H1 (cell line): Measurements from ENCODE around the gene DNAJC11. TPM values are rescaled to one million over a fixed set of nuclear protein-coding genes. Genes with fewer than 3 reads are reported as not detected.

Source experiments
- CTCF ChIA-PET: fragments of 300-600 bp; sonication (Branson Sonifier 250); formaldehyde crosslinking; loops from one replicate; lab custom pipeline; 2021; ENCODE audit not compliant: partially characterized antibody; lab: Charles Lee
- POLR2A ChIA-PET: fragments of 300-600 bp; sonication (Branson Sonifier 250); formaldehyde crosslinking; loops from one replicate; lab custom pipeline; 2021; ENCODE audit warnings: inconsistent platforms; ENCODE audit not compliant: partially characterized antibody; lab: Charles Lee
- DNase-seq, 2 experiments: peaks; one replicate each; pipeline versions ENCODE4 v3.0.0 to v3.0.0-alpha.2; 2010 to 2022; ENCODE audit warnings: low spot score in 2 of 2, low read depth in 1 of 2, mixed read lengths in 1 of 2
- FAIRE-seq: peaks from 2 replicates; lab custom pipeline; 2011; peaks lifted over from hg19 to GRCh38; lab: Jason Lieb, UNC
- H2AFZ ChIP-seq: 2 replicates; pipeline ENCODE4 v1.8.1; 2012; ENCODE audit warnings: low read length, inconsistent platforms
- H2AK5ac ChIP-seq: 2 replicates; pipeline ENCODE4 v1.6.1; 2013; ENCODE audit warnings: low read depth, low read length
- H2BK120ac ChIP-seq: replicated peaks from 2 replicates; pipeline ENCODE3; 2013; ENCODE audit warnings: low read depth, low read length, inconsistent platforms
- H2BK12ac ChIP-seq: 2 replicates; pipeline ENCODE4 v1.6.1; 2013; ENCODE audit warnings: low read depth, low read length
- H2BK15ac ChIP-seq: 2 replicates; pipeline ENCODE4 v1.6.1; 2013; ENCODE audit warnings: low read length
- H2BK20ac ChIP-seq: 2 replicates; pipeline ENCODE4 v1.6.1; 2013; ENCODE audit warnings: low read length
- H2BK5ac ChIP-seq: 2 replicates; pipeline ENCODE4 v1.6.1; 2013; ENCODE audit warnings: low read depth, low read length
- H3K14ac ChIP-seq: 2 replicates; pipeline ENCODE4 v1.6.1; 2013; ENCODE audit warnings: inconsistent platforms; ENCODE audit not compliant: insufficient read length
- H3K18ac ChIP-seq: 2 replicates; pipeline ENCODE4 v1.6.1; 2013; ENCODE audit warnings: low read length; ENCODE audit errors: extremely low read depth
- H3K23ac ChIP-seq: 2 replicates; pipeline ENCODE4 v1.6.1; 2013; ENCODE audit warnings: inconsistent platforms; ENCODE audit not compliant: insufficient read length
- H3K23me2 ChIP-seq: 2 replicates; pipeline ENCODE4 v1.6.1; 2013; ENCODE audit warnings: low read depth, low read length
- H3K27ac ChIP-seq: 2 replicates; pipeline ENCODE4 v1.6.1; 2011; ENCODE audit warnings: low read depth, low read length, inconsistent platforms
- H3K27me3 ChIP-seq, 4 experiments: replicated peaks in 1 of 4; 1 replicate in 1 of 4; 2 replicates in 3 of 4; pipeline versions ENCODE4 v1.6.1 to v1.8.1; 2011 to 2013; ENCODE audit warnings: low read length in 3 of 4, mild to moderate bottlenecking in 3 of 4, inconsistent platforms in 2 of 4, mixed read lengths in 2 of 4, moderate library complexity in 1 of 4; ENCODE audit not compliant: control insufficient read depth in 3 of 4, insufficient read depth in 3 of 4; ENCODE audit errors: extremely low read depth in 1 of 4
- H3K36me3 ChIP-seq, 4 experiments: 2 replicates each; pipeline versions ENCODE4 v1.6.1 to v1.8.1; 2011 to 2013; ENCODE audit warnings: mild to moderate bottlenecking in 4 of 4, low read length in 3 of 4, moderate library complexity in 2 of 4, control low read depth in 1 of 4, inconsistent platforms in 1 of 4; ENCODE audit not compliant: insufficient read depth in 4 of 4, control insufficient read depth in 2 of 4
- H3K4ac ChIP-seq: replicated peaks from 2 replicates; pipeline ENCODE3; 2013; ENCODE audit warnings: low read length, low read depth, mixed read lengths, inconsistent platforms; ENCODE audit not compliant: insufficient read length
- H3K4me1 ChIP-seq, 4 experiments: replicated peaks in 1 of 4; 1 replicate in 1 of 4; 2 replicates in 3 of 4; pipeline versions ENCODE4 v1.6.1 to v1.8.1; 2011 to 2013; ENCODE audit warnings: low read length in 3 of 4, inconsistent platforms in 2 of 4, mixed read lengths in 1 of 4; ENCODE audit not compliant: insufficient read depth in 4 of 4, control insufficient read depth in 3 of 4
- H3K4me2 ChIP-seq, 2 experiments: 2 replicates each; pipeline versions ENCODE4 v1.6.1 to v1.8.1; 2011 to 2013; ENCODE audit warnings: low read depth in 2 of 2, low read length in 2 of 2, control low read depth in 1 of 2, inconsistent platforms in 1 of 2, mild to moderate bottlenecking in 1 of 2; ENCODE audit not compliant: insufficient read depth in 1 of 2
- H3K4me3 ChIP-seq, 4 experiments: fragments of 200-600, 300-600 bp in 1 of 4; sonication (generic), shearing (Covaris generic), sonication (Bioruptor Twin) in 1 of 4; 2 replicates each; pipeline versions ENCODE4 v1.5.1 to v1.8.1; 2011 to 2016; ENCODE audit warnings: low read length in 4 of 4, low read depth in 3 of 4, control low read depth in 2 of 4, inconsistent platforms in 2 of 4, mild to moderate bottlenecking in 2 of 4, mixed read lengths in 1 of 4, moderate library complexity in 1 of 4; ENCODE audit not compliant: insufficient read depth in 2 of 4; ENCODE audit errors: extremely low read depth in 1 of 4
- H3K56ac ChIP-seq: replicated peaks from 2 replicates; pipeline ENCODE3; 2013; ENCODE audit warnings: low read depth, mild to moderate bottlenecking, mixed read lengths, low read length, inconsistent platforms; ENCODE audit not compliant: insufficient read length
- H3K79me1 ChIP-seq: 2 replicates; pipeline ENCODE4 v1.6.1; 2013; ENCODE audit warnings: low read depth, low read length, control low read depth
- H3K79me2 ChIP-seq, 2 experiments: 2 replicates each; pipeline versions ENCODE4 v1.6.1 to v1.8.1; 2012 to 2013; ENCODE audit warnings: low read length in 2 of 2, mild to moderate bottlenecking in 2 of 2, inconsistent platforms in 1 of 2; ENCODE audit not compliant: insufficient read depth in 2 of 2, control insufficient read depth in 1 of 2
- H3K9ac ChIP-seq, 4 experiments: replicated peaks in 1 of 4; 1 replicate in 1 of 4; 2 replicates in 3 of 4; pipeline versions ENCODE4 v1.6.1 to v1.8.1; 2011 to 2013; ENCODE audit warnings: low read depth in 3 of 4, low read length in 3 of 4, control low read depth in 2 of 4, mild to moderate bottlenecking in 2 of 4, moderate library complexity in 2 of 4, inconsistent platforms in 1 of 4; ENCODE audit errors: extremely low read depth in 1 of 4
- H3K9me3 ChIP-seq, 2 experiments: 2 replicates each; pipeline versions ENCODE4 v1.6.1 to v1.8.1; 2012 to 2013; ENCODE audit warnings: mild to moderate bottlenecking in 2 of 2, moderate library complexity in 2 of 2, control low read depth in 1 of 2, inconsistent platforms in 1 of 2, low read depth in 1 of 2, low read length in 1 of 2, mixed read lengths in 1 of 2; ENCODE audit not compliant: insufficient read depth in 2 of 2
- H4K20me1 ChIP-seq, 2 experiments: replicated peaks in 1 of 2; 2 replicates each; pipeline versions ENCODE3 to v1.8.1; 2011 to 2013; ENCODE audit warnings: inconsistent platforms in 2 of 2, low read length in 2 of 2, mild to moderate bottlenecking in 1 of 2; ENCODE audit not compliant: insufficient read depth in 2 of 2, control insufficient read depth in 1 of 2
- H4K5ac ChIP-seq: 2 replicates; pipeline ENCODE4 v1.6.1; 2013; ENCODE audit warnings: low read length, low read depth, mixed read lengths, inconsistent platforms; ENCODE audit not compliant: insufficient read length
- H4K8ac ChIP-seq: 2 replicates; pipeline ENCODE4 v1.8.0; 2013; ENCODE audit warnings: mild to moderate bottlenecking, moderate library complexity, low read length, inconsistent platforms; ENCODE audit not compliant: insufficient read depth; ENCODE audit errors: extremely low read depth
- H4K91ac ChIP-seq: replicated peaks from 2 replicates; pipeline ENCODE3; 2013; ENCODE audit warnings: low read length, mixed read lengths, inconsistent platforms; ENCODE audit not compliant: insufficient read length
- BRCA1 ChIP-seq: IDR thresholded peaks from 2 replicates; pipeline ENCODE4 v1.6.1; 2012; ENCODE audit warnings: low read depth, low read length, improper control_type of control experiment
- CTBP2 ChIP-seq: IDR thresholded peaks from 2 replicates; pipeline ENCODE4 v1.7.0; 2011; ENCODE audit warnings: borderline replicate concordance, mild to moderate bottlenecking, moderate library complexity, mixed read lengths, low read length; ENCODE audit not compliant: insufficient read depth, insufficient read length
- GABPA ChIP-seq: IDR thresholded peaks from 2 replicates; pipeline ENCODE4 v1.6.1; 2011; ENCODE audit warnings: mild to moderate bottlenecking, low read length, moderate library complexity, borderline replicate concordance; ENCODE audit not compliant: insufficient read depth
- KDM1A ChIP-seq: fragments of 200-600, 300-600 bp; sonication (generic); IDR thresholded peaks from 2 replicates; pipeline ENCODE4 v1.7.1; 2016; ENCODE audit warnings: mild to moderate bottlenecking, low read length, borderline replicate concordance
- KDM4A ChIP-seq: IDR thresholded peaks from one replicate; pipeline ENCODE4 v1.7.1; 2012; ENCODE audit warnings: low read depth, mild to moderate bottlenecking, moderate library complexity, low read length, inconsistent platforms; ENCODE audit not compliant: severe bottlenecking
- POLR2A ChIP-seq, 2 experiments: IDR thresholded peaks; 1 replicate in 1 of 2; 2 replicates in 1 of 2; pipeline ENCODE4 v1.6.1; 2011; ENCODE audit warnings: low read depth in 2 of 2, low read length in 2 of 2, mild to moderate bottlenecking in 2 of 2; ENCODE audit errors: control extremely low read depth in 1 of 2
- RAD21 ChIP-seq, 2 experiments: IDR thresholded peaks in 1 of 2; conservative IDR thresholded peaks in 1 of 2; 2 replicates each; pipeline ENCODE4 v1.6.1; 2011; ENCODE audit warnings: low read depth in 2 of 2, low read length in 2 of 2, improper control_type of control experiment in 1 of 2, inconsistent platforms in 1 of 2, mild to moderate bottlenecking in 1 of 2, moderate library complexity in 1 of 2
- RFX5 ChIP-seq: IDR thresholded peaks from 2 replicates; pipeline ENCODE4 v1.6.1; 2011; ENCODE audit warnings: low read depth, low read length, improper control_type of control experiment, borderline replicate concordance
- SP2 ChIP-seq: IDR thresholded peaks from 2 replicates; pipeline ENCODE4 v1.6.1; 2012; ENCODE audit warnings: mild to moderate bottlenecking, low read length, inconsistent platforms
- SP4 ChIP-seq: IDR thresholded peaks from 2 replicates; pipeline ENCODE4 v1.6.1; 2012; ENCODE audit warnings: low read length, inconsistent platforms
- SRF ChIP-seq: IDR thresholded peaks from 2 replicates; pipeline ENCODE4 v1.6.1; 2011; ENCODE audit warnings: mild to moderate bottlenecking, low read depth, low read length, moderate library complexity
- TBP ChIP-seq: IDR thresholded peaks from 2 replicates; pipeline ENCODE4 v1.6.1; 2011; ENCODE audit warnings: low read depth, low read length, improper control_type of control experiment
- TCF12 ChIP-seq: IDR thresholded peaks from 2 replicates; pipeline ENCODE4 v1.6.1; 2011; ENCODE audit warnings: low read depth, mild to moderate bottlenecking, low read length
- WGBS, 2 experiments: shearing (Covaris generic) in 1 of 2; methylation state at CpG; one replicate each; pipeline versions ENCODE4 v1.1.6 to v1.1.7; 2013 to 2015; ENCODE audit warnings: low lambda C conversion rate in 2 of 2, mixed read lengths in 2 of 2, inconsistent platforms in 1 of 2, low coverage in 1 of 2, missing lambda C conversion rate in 1 of 2; ENCODE audit not compliant: insufficient replicate concordance in 2 of 2, insufficient coverage in 1 of 2, insufficient read length in 1 of 2; ENCODE audit errors: extremely low coverage in 1 of 2, missing lambda C conversion rate in 1 of 2; 5-methylcytosine and 5-hydroxymethylcytosine counted together
- polyA plus RNA-seq, 7 experiments: library from polyadenylated mRNA; depleted of rRNA in 3 of 7; stranded (reverse) in 5 of 7; unstranded in 2 of 7; fragments of >200 nt in 5 of 7; fragments of 200-250 nt in 2 of 7; gene quantifications; 1 replicate in 5 of 7; 2 replicates in 1 of 7; 4 replicates in 1 of 7; pipeline versions ENCODE4 v1.2.1 to v1.2.3, GENCODE V29; 2011 to 2013; ENCODE audit warnings: missing spikeins in 2 of 7, mixed read lengths in 2 of 7
- total RNA-seq: library from RNA; stranded (reverse); fragmentation: NEBNext Ultra II Directional; extraction: Animal tissue kit (Norgen Biotek cat#: 25700); gene quantifications from 2 replicates; pipeline ENCODE4 v1.2.1, GENCODE V29; 2021
- TF ChIP-seq, protein P1 (sequence below): IDR thresholded peaks from 2 replicates; pipeline ENCODE4 v1.6.1; 2012; ENCODE audit warnings: inconsistent platforms

DNAJC11 gene
- total and polyA plus RNA-seq, 2 of the 8 experiments (the other 6 are each of a cell fraction or from before 2014, with no cell fraction given), result 43.9 to 90.9 TPM

GRCh38 chr1:6593810-6594209, 107.8 kb downstream of the DNAJC11 start:
- FAIRE-seq, result no peak
- Histone ChIP-seq H3K18ac (no peak overlapping the region), H4K8ac (no peak overlapping the region), H3K23me2 (no peaks in the 10 kb centered on the region), H3K9me3 (no peaks in the 10 kb centered on the region), H2BK20ac (no peak overlapping the region), H3K4me1 (no peaks in the 10 kb centered on the region), H2BK15ac (no peak overlapping the region), H3K4me2 (no peak overlapping the region), H3K14ac (no peak overlapping the region), H3K27ac (no peak overlapping the region), H3K27me3 (no peaks in the 10 kb centered on the region), H3K36me3 (peaks cover 4 to 51% (median 32%) of the 10 kb centered on the region in 4 experiments), H3K9ac (no peak overlapping the region; a peak in 2 of 7 replicates), H4K91ac (no peak overlapping the region), H3K23ac (no peak overlapping the region), H2BK12ac (no peak overlapping the region), H4K5ac (no peak overlapping the region), H2BK120ac (no peak overlapping the region), H2BK5ac (no peak overlapping the region), H2AK5ac (no peak overlapping the region), H3K79me2 (peaks cover 0 to 20% of the 10 kb centered on the region in 2 experiments; a peak in 1 of 4 replicates), H4K20me1 (peaks cover 14 to 40% of the 10 kb centered on the region in 2 experiments), H3K79me1 (no peaks in the 10 kb centered on the region), H3K4ac (no peak overlapping the region), H3K4me3 (no peak overlapping the region), H2AFZ (no peak overlapping the region), H3K56ac (no peak overlapping the region)
- 96% methylated on average over 15 of the region's 15 CpGs; no CpG with 5 or more reads in 1 of the 2 experiments for WGBS, 2 experiments
- ChIA-PET CTCF (interaction anchor here (0.7 to 1.7 kb wide), 5 partner anchors 12 to 122 kb away, joined by 3 to 4 read pairs (median 4); no protein-coding TSS in a partner anchor), POLR2A (interaction anchor here (0.7 to 17.4 kb wide), 2 partner anchors 6 to 13 kb away, joined by 3 to 196 read pairs; partner anchors contain the start of gene KLHL21)
- no peak for DNase-seq
- TF ChIP-seq POLR2A (IDR thresholded peaks at IDR 0.05; ENCODE audit: control extremely low read depth in 1 of 2, low read depth in 2 of 2, low read length in 2 of 2), result no peak
- TF ChIP-seq TBP, result no peak
- no peak for TF ChIP-seq BRCA1
- TF ChIP-seq KDM1A, result no peak
- no peak for TF ChIP-seq SP2
- TF ChIP-seq TCF12, result no peak
- TF ChIP-seq SRF, result no peak
- no peak for TF ChIP-seq RFX5
- TF ChIP-seq GABPA, result no peak
- no peak for TF ChIP-seq RAD21 (IDR thresholded peaks at IDR 0.05 in 1 of 2, conservative IDR thresholded peaks at IDR 0.05 in 1 of 2; ENCODE audit: low read depth in 2 of 2, low read length in 2 of 2)
- TF ChIP-seq, protein P1, sequence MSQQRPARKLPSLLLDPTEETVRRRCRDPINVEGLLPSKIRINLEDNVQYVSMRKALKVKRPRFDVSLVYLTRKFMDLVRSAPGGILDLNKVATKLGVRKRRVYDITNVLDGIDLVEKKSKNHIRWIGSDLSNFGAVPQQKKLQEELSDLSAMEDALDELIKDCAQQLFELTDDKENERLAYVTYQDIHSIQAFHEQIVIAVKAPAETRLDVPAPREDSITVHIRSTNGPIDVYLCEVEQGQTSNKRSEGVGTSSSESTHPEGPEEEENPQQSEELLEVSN, result no peak
- no peak for TF ChIP-seq SP4
- TF ChIP-seq KDM4A, result no peak
- no peak for TF ChIP-seq CTBP2
